Neural progenitor cell (in vitro differentiated cells): ENCODE results near the gene GNAI2. TPM values are rescaled to one million over a fixed set of nuclear protein-coding genes. Genes with fewer than 3 reads are reported as not detected.

Experiments used
- DNase-seq: peaks from one replicate; pipeline ENCODE4 v3.0.0-alpha.2; 2016; ENCODE audit warnings: low spot score
- H2AFZ ChIP-seq: fragments of 200-600 bp; sonication (generic); replicated peaks from 2 replicates; pipeline ENCODE4 v1.6.1; 2016; ENCODE audit warnings: antibody characterized with exemption
- H3F3A ChIP-seq: fragments of 200-600 bp; sonication (generic); 2 replicates; pipeline ENCODE4 v1.6.1; 2016; ENCODE audit warnings: antibody characterized with exemption, low read depth
- H3K27ac ChIP-seq: fragments of 200-600 bp; sonication (generic); 2 replicates; pipeline ENCODE4 v1.5.1; 2016; ENCODE audit warnings: mild to moderate bottlenecking
- H3K27me3 ChIP-seq: fragments of 200-600 bp; sonication (generic); 2 replicates; pipeline ENCODE4 v1.6.1; 2016; ENCODE audit warnings: mild to moderate bottlenecking, moderate library complexity
- H3K36me3 ChIP-seq: fragments of 200-600 bp; sonication (generic); 2 replicates; pipeline ENCODE4 v1.5.1; 2016
- H3K4me1 ChIP-seq: fragments of 200-600 bp; sonication (generic); 2 replicates; pipeline ENCODE4 v1.6.1; 2016; ENCODE audit warnings: mixed run types
- H3K4me2 ChIP-seq: fragments of 200-600 bp; sonication (generic); 2 replicates; pipeline ENCODE4 v1.6.1; 2016
- H3K4me3 ChIP-seq: fragments of 200-600 bp; sonication (generic); 2 replicates; pipeline ENCODE4 v1.5.1; 2016
- H3K79me2 ChIP-seq: fragments of 200-600 bp; sonication (generic); 2 replicates; pipeline ENCODE4 v1.6.1; 2016; ENCODE audit warnings: low read depth
- H3K9ac ChIP-seq: fragments of 200-600 bp; sonication (generic); 2 replicates; pipeline ENCODE4 v1.6.1; 2016
- H3K9me3 ChIP-seq: fragments of 200-600 bp; sonication (generic); 2 replicates; pipeline ENCODE4 v1.5.1; 2016; ENCODE audit warnings: low read depth
- H4K20me1 ChIP-seq: fragments of 200-600 bp; sonication (generic); 2 replicates; pipeline ENCODE4 v1.6.1; 2016; ENCODE audit warnings: low read depth
- H3K27ac Mint-ChIP-seq: 3 replicates; pipeline ENCODE4 v1.8.0; 2021; ENCODE audit warnings: mixed read lengths
- H3K27me3 Mint-ChIP-seq: 2 replicates; pipeline ENCODE4 v1.8.0; 2022; ENCODE audit warnings: low read depth, mild to moderate bottlenecking, inconsistent platforms, moderate library complexity, mixed read lengths; ENCODE audit not compliant: insufficient read depth
- H3K36me3 Mint-ChIP-seq: 3 replicates; pipeline ENCODE4 v1.8.0; 2021; ENCODE audit warnings: mixed read lengths
- H3K4me1 Mint-ChIP-seq: 3 replicates; pipeline ENCODE4 v1.8.0; 2021; ENCODE audit warnings: mixed read lengths
- H3K4me3 Mint-ChIP-seq: 3 replicates; pipeline ENCODE4 v1.8.0; 2021; ENCODE audit warnings: mild to moderate bottlenecking, moderate library complexity, mixed read lengths
- H3K9me3 Mint-ChIP-seq: 3 replicates; pipeline ENCODE4 v1.8.0; 2020; ENCODE audit warnings: mixed read lengths
- EZH2 ChIP-seq: fragments of 200-600 bp; sonication (generic); IDR thresholded peaks from 2 replicates; pipeline ENCODE4 v1.6.1; 2017; ENCODE audit warnings: antibody characterized with exemption, mild to moderate bottlenecking, moderate library complexity
- EZH2phosphoT487 ChIP-seq: fragments of 200-600 bp; sonication (generic); IDR thresholded peaks from 2 replicates; pipeline ENCODE4 v1.6.1; 2017; ENCODE audit warnings: antibody characterized with exemption
- total RNA-seq: library from RNA; depleted of rRNA; stranded (reverse); fragments of >200 nt; gene quantifications from 2 replicates; pipeline ENCODE4 v1.2.3, GENCODE V29; 2015; ENCODE audit warnings: low replicate concordance
- TF ChIP-seq, protein P1 (sequence below): fragments of 200-600 bp; sonication (generic); IDR thresholded peaks from 2 replicates; pipeline ENCODE4 v1.5.1; 2017; ENCODE audit warnings: antibody characterized with exemption, mild to moderate bottlenecking

Gene GNAI2
- total RNA-seq, 1 donor from 2014 or later: 249 TPM

DNA sequence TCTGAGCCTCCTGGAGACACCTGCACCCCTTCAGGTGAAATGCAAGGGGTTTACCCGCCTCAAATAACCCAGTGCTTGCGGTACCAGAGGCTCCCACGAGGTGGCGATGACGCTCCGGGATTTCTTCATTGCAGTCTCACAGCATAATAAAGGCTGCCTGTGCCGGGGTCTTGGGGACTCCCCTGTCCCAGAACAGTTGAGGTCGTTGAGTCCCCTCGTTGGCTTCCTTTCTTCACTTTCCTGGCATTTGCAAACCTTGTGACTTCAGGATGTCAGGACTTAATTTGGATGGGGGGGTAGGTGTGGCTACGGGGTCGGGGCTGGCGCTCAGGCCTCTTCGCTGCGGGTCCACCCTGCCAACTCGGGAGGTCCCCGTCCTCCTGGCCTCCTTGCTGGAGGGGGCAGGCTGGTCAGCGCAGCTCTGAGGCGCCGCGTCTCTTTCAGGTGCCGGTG is 43.3 kb upstream of the GNAI2 start:
- peaks cover 9% of the 10 kb centered on the region for H3K4me1 Mint-ChIP-seq
- peaks cover 4% of the 10 kb centered on the region for H3K27me3 Mint-ChIP-seq
- Histone ChIP-seq H3K79me2 (no peaks in the 10 kb centered on the region), H3K27ac (no peak overlapping the region), H3F3A (peaks cover 6% of the 10 kb centered on the region), H3K36me3 (no peaks in the 10 kb centered on the region), H3K9me3 (no peaks in the 10 kb centered on the region), H3K27me3 (peaks cover 32% of the 10 kb centered on the region), H2AFZ (no peak overlapping the region), H3K4me3 (no peak overlapping the region), H3K4me2 (no peak overlapping the region), H3K9ac (no peak overlapping the region), H4K20me1 (no peaks in the 10 kb centered on the region), H3K4me1 (peaks cover 6% of the 10 kb centered on the region)
- H3K4me3 Mint-ChIP-seq: peak overlapping the region; percentile 41
- no peak overlapping the region for H3K27ac Mint-ChIP-seq
- H3K36me3 Mint-ChIP-seq: no peaks in the 10 kb centered on the region
- peak; percentile 81 for DNase-seq
- H3K9me3 Mint-ChIP-seq: no peaks in the 10 kb centered on the region
- TF ChIP-seq, protein P1, sequence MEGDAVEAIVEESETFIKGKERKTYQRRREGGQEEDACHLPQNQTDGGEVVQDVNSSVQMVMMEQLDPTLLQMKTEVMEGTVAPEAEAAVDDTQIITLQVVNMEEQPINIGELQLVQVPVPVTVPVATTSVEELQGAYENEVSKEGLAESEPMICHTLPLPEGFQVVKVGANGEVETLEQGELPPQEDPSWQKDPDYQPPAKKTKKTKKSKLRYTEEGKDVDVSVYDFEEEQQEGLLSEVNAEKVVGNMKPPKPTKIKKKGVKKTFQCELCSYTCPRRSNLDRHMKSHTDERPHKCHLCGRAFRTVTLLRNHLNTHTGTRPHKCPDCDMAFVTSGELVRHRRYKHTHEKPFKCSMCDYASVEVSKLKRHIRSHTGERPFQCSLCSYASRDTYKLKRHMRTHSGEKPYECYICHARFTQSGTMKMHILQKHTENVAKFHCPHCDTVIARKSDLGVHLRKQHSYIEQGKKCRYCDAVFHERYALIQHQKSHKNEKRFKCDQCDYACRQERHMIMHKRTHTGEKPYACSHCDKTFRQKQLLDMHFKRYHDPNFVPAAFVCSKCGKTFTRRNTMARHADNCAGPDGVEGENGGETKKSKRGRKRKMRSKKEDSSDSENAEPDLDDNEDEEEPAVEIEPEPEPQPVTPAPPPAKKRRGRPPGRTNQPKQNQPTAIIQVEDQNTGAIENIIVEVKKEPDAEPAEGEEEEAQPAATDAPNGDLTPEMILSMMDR: peak; percentile 93
- no peak for TF ChIP-seq EZH2

DNA sequence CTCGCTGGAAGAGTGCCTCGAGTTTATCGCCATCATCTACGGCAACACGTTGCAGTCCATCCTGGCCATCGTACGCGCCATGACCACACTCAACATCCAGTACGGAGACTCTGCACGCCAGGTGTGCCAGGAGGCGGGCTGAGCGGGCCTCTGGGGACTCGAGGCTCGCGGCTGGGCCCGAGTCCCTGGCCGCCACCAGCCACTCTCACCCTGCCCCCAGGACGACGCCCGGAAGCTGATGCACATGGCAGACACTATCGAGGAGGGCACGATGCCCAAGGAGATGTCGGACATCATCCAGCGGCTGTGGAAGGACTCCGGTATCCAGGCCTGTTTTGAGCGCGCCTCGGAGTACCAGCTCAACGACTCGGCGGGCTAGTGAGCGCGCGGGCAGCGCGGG is 42.7 kb upstream of the GNAI2 start:
- H3F3A ChIP-seq: peaks cover 6% of the 10 kb centered on the region
- Mint-ChIP-seq H3K27ac (no peak overlapping the region), H3K4me1 (peaks cover 9% of the 10 kb centered on the region), H3K27me3 (peaks cover 4% of the 10 kb centered on the region), H3K9me3 (no peaks in the 10 kb centered on the region), H3K4me3 (no peak overlapping the region), H3K36me3 (no peaks in the 10 kb centered on the region)
- H3K9ac ChIP-seq: no peak overlapping the region
- no peak overlapping the region for H2AFZ ChIP-seq
- DNase-seq: no peak
- peaks cover 32% of the 10 kb centered on the region for H3K27me3 ChIP-seq
- peaks cover 6% of the 10 kb centered on the region for H3K4me1 ChIP-seq
- H3K79me2 ChIP-seq: no peaks in the 10 kb centered on the region
- H3K36me3 ChIP-seq: no peaks in the 10 kb centered on the region
- no peak overlapping the region for H3K27ac ChIP-seq
- TF ChIP-seq EZH2 (no peak), EZH2phosphoT487 (no peak)
- TF ChIP-seq, protein P1: no peak
- H3K4me2 ChIP-seq: no peak overlapping the region
- H3K9me3 ChIP-seq: no peaks in the 10 kb centered on the region
- no peak overlapping the region for H3K4me3 ChIP-seq
- no peaks in the 10 kb centered on the region for H4K20me1 ChIP-seq

DNA sequence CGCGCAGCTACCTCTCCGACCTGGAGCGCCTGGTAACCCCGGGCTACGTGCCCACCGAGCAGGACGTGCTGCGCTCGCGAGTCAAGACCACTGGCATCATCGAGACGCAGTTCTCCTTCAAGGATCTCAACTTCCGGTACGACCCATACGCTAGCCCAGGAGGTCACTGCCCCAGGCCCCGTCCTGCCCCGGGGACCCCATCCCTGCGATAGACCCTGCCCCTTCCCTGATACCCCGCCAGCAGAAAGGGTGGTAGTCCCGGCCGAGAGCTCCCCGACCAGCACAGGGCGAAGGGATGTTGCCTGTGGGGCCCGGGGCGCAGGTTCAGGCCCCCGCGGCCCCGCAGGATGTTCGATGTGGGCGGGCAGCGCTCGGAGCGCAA is 42.3 kb upstream of the GNAI2 start:
- H3K27me3 Mint-ChIP-seq: peaks cover 5% of the 10 kb centered on the region
- no peaks in the 10 kb centered on the region for H3K9me3 Mint-ChIP-seq
- no peaks in the 10 kb centered on the region for H3K36me3 Mint-ChIP-seq

More for the DNA sequence above, 42.3 kb upstream of the GNAI2 start:
- no peaks in the 10 kb centered on the region for H3K36me3 ChIP-seq
- H3K27ac ChIP-seq: no peak overlapping the region
- Mint-ChIP-seq H3K27ac (no peak overlapping the region), H3K4me3 (no peak overlapping the region), H3K4me1 (peaks cover 9% of the 10 kb centered on the region)
- peaks cover 32% of the 10 kb centered on the region for H3K27me3 ChIP-seq
- TF ChIP-seq, protein P1: no peak
- TF ChIP-seq EZH2 (no peak), EZH2phosphoT487 (no peak)
- no peaks in the 10 kb centered on the region for H4K20me1 ChIP-seq
- H3K79me2 ChIP-seq: no peaks in the 10 kb centered on the region
- DNase-seq: no peak
- H3K9me3 ChIP-seq: no peaks in the 10 kb centered on the region
- no peak overlapping the region for H3K4me3 ChIP-seq
- peaks cover 6% of the 10 kb centered on the region for H3F3A ChIP-seq
- H3K9ac ChIP-seq: no peak overlapping the region
- H3K4me1 ChIP-seq: peaks cover 5% of the 10 kb centered on the region
- no peak overlapping the region for H3K4me2 ChIP-seq
- H2AFZ ChIP-seq: no peak overlapping the region
